HG03565 (cell line): Measurements from ENCODE around the gene FXYD6.
"Not testable (repeated sequence)": the region's sequence is repeated elsewhere in the genome, so short reads cannot be mapped to it uniquely, and the experiment has no call there.

Source experiments
- ATAC-seq: cut with Tn5 transposase; IDR thresholded peaks from one replicate; pipeline ENCODE4 v1.9.1; 2021; ENCODE audit warnings: mild to moderate bottlenecking, moderate library complexity; ENCODE audit not compliant: unreplicated experiment

The FXYD6 gene

DNA sequence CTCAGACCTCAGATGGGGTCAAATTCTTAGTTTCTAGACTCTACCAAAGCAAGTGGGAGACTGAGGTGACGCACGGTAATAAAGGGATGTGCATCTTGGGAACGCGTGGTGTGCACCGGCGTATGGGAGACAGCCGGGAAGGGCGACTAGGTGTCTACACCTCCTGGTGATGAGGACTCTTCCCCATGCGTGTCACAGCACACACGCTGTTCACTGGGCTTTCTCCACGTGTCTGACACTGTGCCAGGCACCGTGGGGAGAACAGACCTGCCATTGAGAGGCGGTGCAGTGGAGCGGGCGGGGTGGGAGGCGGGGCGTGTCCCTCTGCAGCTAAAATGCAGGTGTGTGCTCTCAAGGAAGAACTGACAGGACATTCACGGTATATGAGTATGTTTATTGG lies 5.3 kb downstream of the FXYD6 start:
- no peak for ATAC-seq

- no peak for ATAC-seq
Observed at GRCh38 chr11:117870103-117870952, 6.1 kb downstream of the FXYD6 start.

GRCh38 chr11:117869604-117870003 lies 6.9 kb downstream of the FXYD6 start:
- ATAC-seq, result no peak

GRCh38 chr11:117868815-117869561 lies 7.5 kb downstream of the FXYD6 start:
- ATAC-seq, result no peak

DNA sequence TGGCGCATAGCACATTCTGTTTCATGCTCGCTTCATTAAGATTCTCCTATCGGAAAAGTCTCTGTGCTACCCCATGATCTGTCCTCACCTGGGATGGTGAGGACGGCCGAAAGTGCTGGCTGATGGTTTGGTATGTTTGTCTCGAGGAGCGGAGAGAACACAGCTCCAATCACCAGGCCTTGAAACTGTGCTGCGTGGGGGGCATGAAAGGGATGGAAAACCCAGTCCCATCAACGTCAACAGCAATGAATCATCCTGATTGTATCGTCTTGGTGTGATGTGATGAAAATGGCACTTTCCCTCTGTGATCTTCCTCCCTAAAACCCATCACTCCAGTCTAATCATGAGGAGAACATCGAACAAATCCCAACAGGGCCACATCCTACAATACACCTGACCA lies 8.4 kb downstream of the FXYD6 start:
- ATAC-seq, result no peak

- no peak for ATAC-seq
Observed at GRCh38 chr11:117866526-117866925, 9.9 kb downstream of the FXYD6 start.

- ATAC-seq, result not testable (repeated sequence)
Observed at GRCh38 chr11:117865546-117865945, 10.9 kb downstream of the FXYD6 start.

GRCh38 chr11:117863383-117863782 lies 13.1 kb downstream of the FXYD6 start:
- no peak for ATAC-seq

DNA sequence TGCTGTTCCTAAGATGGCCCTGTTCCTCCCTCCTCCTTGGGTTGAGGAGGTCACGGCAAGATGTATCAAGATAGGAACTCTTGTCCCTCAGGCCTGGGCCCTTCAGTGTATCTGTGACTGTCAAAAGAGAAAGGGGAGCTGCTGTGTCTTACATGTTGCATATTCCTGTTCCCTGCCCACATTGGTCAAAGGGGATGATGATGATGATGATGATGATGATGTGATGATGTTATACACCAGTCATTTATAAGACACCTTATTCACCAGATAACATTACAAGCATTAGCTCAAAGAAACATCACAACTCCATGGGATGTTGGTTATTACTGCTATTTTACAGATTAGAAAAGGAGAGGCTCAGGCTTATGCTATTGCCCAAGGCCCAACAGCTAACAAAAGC lies 13.7 kb downstream of the FXYD6 start:
- no peak for ATAC-seq

DNA sequence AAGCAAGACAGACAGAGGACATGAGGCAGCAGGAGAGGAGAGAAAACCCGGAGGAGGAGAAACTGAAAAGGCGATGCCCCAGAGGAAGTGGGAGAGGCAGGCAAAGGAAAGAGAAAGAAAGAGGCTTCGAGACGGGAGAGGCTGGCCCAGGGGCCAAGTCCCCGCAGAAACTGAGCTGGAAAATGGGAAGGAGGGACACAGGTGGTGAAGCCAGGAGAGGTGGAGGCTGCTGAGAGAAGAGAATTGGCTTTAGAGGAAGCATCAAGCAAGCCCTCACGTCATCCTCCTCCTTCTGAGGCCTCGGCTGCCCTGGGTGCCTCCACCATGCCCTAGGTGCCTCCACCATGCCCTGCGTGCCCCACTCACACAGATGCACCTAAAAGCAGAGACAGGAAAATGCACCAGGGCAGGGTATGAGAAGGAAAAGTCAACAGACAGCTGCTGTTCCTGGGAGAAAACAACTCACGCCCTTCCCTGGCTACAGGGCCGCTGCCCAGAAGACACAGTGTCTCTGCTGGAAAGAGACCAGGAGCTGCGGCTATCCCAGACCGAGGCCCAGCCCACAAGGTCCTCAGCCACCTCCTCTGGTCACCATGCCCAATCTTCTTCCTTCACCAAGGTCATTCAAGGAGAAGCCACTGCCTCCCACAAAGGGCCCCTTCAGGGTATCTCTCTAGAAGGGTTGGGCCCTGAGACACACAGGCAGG lies 14.3 kb downstream of the FXYD6 start:
- no peak for ATAC-seq

DNA sequence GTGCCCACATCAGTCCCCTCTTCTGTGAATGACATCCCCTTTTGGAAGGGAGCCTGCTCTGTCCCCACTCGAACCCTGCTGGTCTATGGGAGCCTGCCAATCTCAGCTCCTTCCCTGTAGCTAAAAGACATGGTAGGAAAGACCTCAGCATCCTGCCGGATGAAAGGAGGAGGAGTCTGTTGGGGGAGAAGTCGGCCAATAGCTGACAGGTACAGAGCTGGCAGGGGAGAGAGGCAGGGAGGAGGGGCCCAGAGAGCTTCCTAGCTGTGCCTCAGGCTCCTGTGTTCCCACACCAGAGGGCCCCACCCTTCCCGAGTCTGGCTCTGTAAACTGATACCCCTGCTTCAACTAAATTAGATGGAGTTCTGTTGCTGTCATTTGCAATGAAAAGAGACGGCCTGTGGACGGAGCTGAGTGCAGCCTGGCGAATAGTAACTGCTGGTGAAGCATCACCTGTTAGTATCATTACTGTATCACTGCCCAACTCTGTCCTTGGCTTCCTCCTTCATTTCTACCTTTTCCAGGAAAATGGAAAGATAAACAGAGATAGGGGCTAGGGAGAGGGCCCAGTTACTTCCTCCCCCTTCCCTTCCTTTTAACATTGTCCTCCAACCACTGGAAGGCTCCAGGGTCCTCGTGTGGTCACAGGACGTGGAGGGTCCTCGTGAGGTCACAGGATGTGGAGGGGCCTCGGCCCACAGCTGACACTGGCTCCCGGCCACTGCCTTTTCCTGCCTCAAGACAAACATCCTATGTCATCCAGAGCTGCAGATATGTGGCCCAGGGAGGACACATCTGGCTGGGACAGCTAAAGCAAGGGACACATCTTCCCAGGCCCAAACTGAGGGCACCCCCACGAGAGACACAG lies 15.1 kb downstream of the FXYD6 start:
- no peak for ATAC-seq

GRCh38 chr11:117860139-117860538 lies 16.3 kb downstream of the FXYD6 start:
- no peak for ATAC-seq

DNA sequence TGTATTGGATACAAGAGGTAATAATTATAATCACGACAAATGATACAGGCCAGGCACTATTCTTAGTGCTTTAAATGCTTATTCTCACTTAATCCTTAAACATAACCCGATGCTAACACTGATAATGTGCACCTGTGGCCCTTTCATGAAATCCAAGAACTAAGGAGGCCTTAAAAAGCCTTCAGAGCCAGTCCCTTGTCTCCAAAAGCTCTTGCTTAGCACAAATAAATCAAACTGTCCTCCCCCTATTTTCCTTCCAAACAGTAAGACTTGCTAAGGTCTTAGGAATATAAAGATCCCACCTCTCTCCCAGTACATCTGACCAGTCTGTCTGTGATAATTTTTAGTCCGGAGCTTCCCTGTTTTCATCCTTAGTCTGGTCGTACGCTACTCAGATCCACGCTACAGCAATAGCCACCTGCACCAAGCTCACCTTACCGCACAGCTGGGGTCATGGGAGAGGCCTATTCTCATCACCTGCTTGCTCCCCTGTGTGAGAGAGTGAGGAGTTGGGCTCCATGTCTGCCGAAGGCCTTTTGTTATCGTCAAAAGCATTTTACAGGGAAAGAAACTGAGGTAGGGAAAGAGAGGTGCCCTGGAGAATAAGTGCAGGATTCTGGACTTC lies 16.9 kb downstream of the FXYD6 start:
- no peak for ATAC-seq

DNA sequence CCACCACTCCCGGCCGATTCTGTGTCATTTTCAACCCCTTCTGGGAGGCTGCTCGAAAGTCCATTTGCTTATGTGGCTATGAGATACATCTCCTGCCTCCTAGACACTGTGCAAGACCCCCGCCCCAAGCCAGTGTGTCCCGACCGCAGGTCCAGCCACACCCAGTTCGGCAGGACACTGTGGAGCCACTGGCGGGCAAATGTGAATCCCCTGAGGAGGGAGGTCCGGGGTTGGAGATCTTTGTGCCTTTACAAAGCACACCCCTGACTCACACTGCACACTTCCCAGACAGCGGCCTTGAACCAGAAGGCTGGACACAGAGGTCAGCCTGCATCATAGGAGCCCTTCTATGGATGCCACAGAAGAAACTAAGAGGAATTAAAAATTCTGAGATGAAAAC lies 17.4 kb downstream of the FXYD6 start:
- no peak for ATAC-seq

GRCh38 chr11:117857734-117858414 lies 18.6 kb downstream of the FXYD6 start:
- ATAC-seq, result no peak

GRCh38 chr11:117855912-117856651 lies 20.4 kb downstream of the FXYD6 start:
- no peak for ATAC-seq

DNA sequence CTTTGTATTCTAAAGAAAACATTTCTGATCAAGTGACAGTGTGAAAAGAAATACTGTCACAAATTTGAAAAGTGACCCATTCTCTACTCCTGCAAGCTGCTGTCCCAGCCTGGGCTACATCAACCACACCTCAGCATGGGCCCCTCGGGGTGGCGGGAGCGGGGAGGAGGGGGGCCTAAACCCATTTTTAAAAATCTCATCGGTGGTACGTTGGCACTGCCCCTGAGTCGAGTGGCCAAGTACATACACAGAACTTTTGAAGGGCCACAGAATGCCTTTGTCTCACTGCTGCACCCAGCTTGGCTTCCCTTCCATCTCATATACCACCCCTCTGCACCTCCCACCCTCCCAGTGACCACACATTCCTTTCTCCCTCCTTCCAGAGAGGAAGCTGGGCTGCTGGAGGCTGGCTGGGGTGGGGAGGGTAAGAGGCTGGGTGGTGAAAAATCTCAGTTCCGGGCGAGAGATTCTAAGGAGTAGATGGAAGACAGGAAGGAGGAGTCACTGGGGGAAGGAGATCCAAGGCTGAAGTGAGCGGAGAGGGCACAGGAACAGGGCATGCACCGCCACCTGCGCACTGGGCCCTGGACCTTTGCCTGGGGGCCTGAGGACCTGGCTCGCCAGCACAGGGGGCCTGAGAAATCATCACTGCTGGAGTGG lies 21.1 kb downstream of the FXYD6 start:
- ATAC-seq, result no peak

GRCh38 chr11:117852309-117852708 lies 24.1 kb downstream of the FXYD6 start:
- no peak for ATAC-seq
